Stimulated activated CD4-positive, alpha-beta T cell treated with anti-CD3 and anti-CD28 coated beads, Interleukin-4, amount 100 ng/mL, for 48 hours (primary cell): Measurements from ENCODE around the gene SSX5.
A peak's percentile ranks its signal among the peaks of the same experiment; 100 is the strongest.
"Not testable (repeated sequence)": the region's sequence is repeated elsewhere in the genome, so short reads cannot be mapped to it uniquely, and the experiment has no call there.

ENCODE experiments used
- DNase-seq, 2 donors: peaks; one replicate each; pipeline ENCODE4 v3.0.0-alpha.2; 2020; ENCODE audit warnings: low read depth in 2 of 2

The SSX5 gene, protein sequence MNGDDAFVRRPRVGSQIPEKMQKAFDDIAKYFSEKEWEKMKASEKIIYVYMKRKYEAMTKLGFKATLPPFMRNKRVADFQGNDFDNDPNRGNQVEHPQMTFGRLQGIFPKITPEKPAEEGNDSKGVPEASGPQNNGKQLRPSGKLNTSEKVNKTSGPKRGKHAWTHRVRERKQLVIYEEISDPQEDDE

DNA sequence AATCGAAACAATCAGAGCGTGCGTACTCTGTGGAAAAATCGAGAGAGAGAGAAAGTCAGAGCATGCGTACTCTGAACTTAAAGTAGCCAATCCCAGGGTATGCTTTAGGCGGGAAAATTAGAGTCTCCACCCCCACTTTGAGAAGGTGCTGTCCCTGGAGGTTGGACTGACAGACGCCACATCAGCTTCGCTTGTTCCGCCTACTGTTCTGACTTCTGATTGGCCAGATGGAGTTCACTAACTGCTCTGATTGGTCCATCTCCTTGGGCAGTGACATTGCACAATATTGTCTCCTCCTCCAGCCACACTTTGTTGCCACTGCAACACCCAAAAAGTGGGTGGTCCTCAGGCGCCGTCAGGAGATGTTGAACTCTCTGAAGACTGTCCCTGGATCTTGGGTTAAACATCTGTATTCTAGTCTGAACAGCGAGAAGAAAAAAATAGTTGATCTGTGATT, at the start of gene SSX5:
TSS of gene SSX5 (minus strand) at position 51 of the 457 bp plus-strand sequence. CDS start 1,437 bp downstream, outside the sequence.
- no peak for DNase-seq

GRCh38 chrX:48224196-48224595, 27.6 kb upstream of the SSX5 start:
- DNase-seq: not testable (repeated sequence)

DNA sequence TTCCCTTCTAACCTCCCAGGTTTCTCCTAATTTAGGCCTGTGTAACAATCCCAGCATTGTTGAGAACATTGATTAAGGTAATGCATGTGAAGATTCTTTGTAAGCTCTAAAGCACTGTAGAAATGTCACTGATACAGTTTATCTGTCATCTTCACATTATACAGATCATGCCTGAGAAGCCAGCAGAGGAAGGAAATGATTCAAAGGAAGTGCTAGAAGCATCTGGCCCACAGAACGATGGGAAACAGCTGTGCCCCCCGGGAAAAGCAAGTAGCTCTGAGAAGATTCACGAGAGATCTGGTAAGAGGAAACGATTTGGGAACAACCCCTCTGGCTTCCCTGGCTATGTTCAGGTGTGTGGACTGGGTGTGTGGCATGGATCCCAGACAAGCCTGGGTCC, 17.7 kb upstream of the SSX5 start:
- not testable (repeated sequence) for DNase-seq

- DNase-seq: not testable (repeated sequence)
Measured at GRCh38 chrX:48190024-48190423, 6.6 kb downstream of the SSX5 start.

DNA sequence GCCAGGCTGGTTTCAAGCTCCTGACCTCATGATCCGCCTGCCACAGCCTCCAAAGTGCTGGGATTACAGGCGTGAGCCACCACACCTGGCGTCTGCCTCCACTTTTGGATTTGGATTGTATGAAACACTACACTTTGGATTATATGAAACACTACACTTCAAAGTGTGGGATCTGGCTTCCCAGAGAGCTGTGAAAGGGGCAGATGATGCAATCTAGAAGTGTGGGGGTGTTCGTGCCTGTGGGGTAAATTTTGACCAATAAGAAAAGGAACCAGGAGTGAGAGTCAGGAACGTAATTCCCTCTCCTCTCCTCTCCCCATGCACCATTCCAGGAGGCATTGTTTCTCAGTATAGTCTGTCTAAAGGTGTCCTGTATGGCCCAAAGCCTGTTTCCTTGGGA, 14.7 kb downstream of the SSX5 start:
- DNase-seq: not testable (repeated sequence)

DNA sequence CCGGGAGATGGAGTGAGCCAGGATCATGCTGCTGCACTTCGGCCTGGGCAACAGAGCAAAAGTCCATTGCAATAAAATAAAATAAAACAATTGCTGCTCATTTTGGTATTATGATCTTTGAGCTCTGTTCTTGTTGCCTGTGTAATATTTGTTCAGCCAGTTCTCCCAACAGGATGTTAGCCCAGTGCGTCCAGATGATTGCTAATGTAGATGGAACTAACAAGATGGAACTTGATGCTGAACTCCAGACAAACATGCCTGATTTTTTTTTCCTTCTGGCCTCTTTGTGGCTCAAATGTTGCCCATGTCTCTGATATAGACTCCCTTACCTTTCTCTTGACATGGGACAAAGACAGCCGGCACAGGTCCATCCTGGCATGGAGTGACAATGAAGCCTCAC, 15.8 kb downstream of the SSX5 start:
- no peak for DNase-seq

DNA sequence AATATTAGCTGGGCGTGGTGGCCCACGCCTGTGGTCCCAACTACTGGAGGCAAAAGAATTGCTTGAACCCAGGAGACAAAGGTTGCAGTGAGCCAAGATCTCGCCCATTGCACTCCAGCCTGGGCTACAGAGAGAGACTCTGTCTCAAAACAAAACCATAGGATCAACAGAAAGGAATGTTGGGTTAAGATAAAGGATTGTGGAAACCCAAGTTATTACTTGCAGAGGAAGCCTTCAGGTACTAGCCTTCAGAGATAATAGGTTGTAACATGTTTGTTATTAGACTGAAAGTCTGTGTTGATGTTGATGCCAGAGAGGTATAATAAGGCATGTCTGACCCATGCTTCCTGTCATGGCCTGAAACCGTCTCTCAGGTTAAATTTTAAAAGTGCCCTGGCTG, 16.9 kb downstream of the SSX5 start:
- no peak for DNase-seq

DNA sequence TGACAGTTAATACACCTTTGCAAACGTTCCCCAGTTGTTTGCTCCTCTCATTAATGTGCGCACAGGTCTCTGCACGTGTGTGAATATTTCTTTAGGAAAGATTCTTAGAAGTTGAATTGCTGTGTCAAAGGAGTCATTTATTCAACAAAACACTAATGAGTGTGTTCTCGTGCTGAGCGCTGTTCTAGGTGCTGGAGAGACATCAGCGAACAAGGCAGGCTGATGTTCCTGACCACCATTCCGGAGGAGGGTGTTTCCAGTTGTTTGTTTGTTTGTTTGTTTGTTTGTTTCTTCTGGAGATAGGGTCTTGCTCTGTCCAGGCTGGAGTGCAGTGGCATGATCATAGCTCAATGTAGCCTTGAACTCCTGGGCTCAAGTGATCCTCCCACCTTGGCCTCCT, 30.3 kb downstream of the SSX5 start:
- DNase-seq: not testable (repeated sequence)

- no peak for DNase-seq
Measured at GRCh38 chrX:48165241-48165640, 31.4 kb downstream of the SSX5 start.

- no peak for DNase-seq
Measured at GRCh38 chrX:48156014-48156413, 40.6 kb downstream of the SSX5 start.

- no peak for DNase-seq
Measured at GRCh38 chrX:48154796-48155195, 41.8 kb downstream of the SSX5 start.

DNA sequence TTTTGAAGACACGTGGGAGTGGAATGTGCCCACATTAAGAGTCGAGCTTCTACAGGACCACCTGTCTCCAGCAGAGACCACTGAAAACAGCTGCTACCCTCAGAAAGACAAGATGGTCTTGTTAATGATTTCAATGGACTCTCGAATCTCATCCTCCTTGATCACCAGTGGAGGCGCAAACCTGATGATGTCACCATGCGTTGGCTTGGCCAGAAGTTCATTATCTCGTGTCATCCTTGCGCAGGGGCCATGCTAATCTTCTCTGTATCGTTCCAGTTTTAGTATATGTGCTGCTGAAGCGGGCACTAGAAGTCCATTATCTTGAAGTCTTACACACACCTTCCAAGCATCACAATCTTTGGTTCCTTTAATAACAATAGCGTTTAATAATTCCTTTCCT, 42.8 kb downstream of the SSX5 start:
- no peak for DNase-seq

DNA sequence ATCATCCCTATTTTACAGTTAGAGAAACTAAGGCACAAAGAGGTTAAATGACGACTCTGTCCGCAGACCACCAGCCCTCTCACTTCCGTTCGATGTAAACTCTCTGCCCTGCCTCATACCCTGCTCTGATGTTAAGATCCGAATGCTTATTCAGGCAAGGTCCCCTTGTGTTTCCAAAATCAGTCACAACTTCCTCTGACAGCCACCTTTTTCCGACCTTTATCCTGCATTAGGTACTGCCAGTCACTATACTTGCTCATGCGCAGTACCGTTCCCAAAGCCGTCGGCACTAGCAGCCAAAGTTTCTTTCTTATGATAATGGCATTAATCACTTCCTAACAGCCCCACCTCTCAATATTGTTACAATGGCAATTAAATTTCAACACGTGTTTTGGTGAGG, 53.9 kb downstream of the SSX5 start:
- peak; percentile 2 to 3 for DNase-seq

DNA sequence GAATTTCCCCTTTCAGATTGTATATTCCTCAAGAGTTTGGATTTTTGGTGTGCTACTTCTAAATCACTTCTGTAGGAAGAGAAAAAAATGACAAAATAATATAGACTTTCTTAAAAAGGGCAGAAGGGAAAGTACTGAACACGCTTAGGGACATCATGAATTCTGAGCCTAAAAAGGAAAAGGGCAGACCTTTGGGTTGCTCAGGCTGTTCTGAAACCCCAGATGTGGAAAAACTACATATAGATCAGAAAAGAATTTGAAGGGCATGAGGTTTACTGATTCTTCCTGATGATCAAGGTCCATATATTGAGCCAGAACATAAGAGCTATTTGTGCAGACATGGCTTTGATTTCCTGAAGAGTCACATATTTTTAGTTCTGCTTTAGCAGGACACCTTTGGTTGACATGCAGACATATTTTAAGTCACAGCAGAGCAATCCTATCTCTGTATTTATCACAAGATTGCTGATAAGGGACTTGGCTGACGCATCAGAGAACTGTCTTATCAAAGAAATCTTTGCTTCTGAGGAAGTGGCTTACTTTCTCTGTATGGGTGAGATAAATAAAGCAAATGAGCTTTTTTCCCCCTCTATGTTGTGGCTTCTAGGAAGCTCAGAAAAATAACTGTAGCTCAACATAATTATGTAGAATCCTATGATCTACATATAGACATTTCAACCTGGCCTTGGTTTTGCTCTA, 54.6 kb downstream of the SSX5 start:
- not testable (repeated sequence) for DNase-seq

DNA sequence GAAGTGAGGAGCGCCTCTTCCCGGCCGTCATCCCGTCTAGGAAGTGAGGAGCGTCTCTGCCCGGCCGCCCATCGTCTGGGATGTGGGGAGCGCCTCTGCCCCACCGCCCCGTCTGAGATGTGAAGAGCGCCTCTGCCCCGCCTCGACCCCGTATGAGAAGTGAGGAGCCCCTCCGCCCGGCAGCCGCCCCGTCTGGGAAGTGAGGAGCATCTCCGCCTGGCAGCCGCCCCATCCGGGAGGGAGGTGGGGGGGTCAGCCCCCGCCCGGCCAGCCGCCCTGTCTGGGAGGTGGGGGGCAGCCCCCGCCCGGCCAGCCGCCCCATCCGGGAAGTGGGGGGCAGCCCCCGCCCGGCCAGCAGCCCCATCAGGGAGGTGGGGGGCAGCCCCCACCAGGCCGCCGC, 57.5 kb downstream of the SSX5 start:
- DNase-seq: not testable (repeated sequence)
